Measurements from ENCODE around the gene PRSS23.
"Not testable (repeated sequence)": the region's sequence is repeated elsewhere in the genome, so short reads cannot be mapped to it uniquely, and the experiment has no call there.

PRSS23 gene

GRCh38 chr11:86800076-86800959 lies at the start of gene PRSS23:
Gene PRSS23 (plus strand): TSS chr11:86800542. CDS start chr11:86807644, 7,102 bp downstream.
- no peak for DNase-seq (ENCODE audit: low read depth in 1 of 2, low spot score in 1 of 2)

- DNase-seq (ENCODE audit: low read depth in 1 of 2, low spot score in 1 of 2): no peak
Observed at GRCh38 chr11:86753459-86753858, 46.9 kb upstream of the PRSS23 start.

GRCh38 chr11:86755146-86755545 lies 45.2 kb upstream of the PRSS23 start:
- DNase-seq (ENCODE audit: low read depth in 1 of 2, low spot score in 1 of 2): no peak

GRCh38 chr11:86758171-86758570 lies 42.2 kb upstream of the PRSS23 start:
- DNase-seq (ENCODE audit: low read depth in 1 of 2, low spot score in 1 of 2): no peak

GRCh38 chr11:86760577-86760976 lies 39.8 kb upstream of the PRSS23 start:
- no peak for DNase-seq (ENCODE audit: low read depth in 1 of 2, low spot score in 1 of 2)

- DNase-seq (ENCODE audit: low read depth in 1 of 2, low spot score in 1 of 2): no peak
Observed at GRCh38 chr11:86761978-86762377, 38.4 kb upstream of the PRSS23 start.

- DNase-seq (ENCODE audit: low read depth in 1 of 2, low spot score in 1 of 2): no peak
Observed at GRCh38 chr11:86765203-86765602, 35.1 kb upstream of the PRSS23 start.

GRCh38 chr11:86765878-86766277 lies 34.5 kb upstream of the PRSS23 start:
- DNase-seq (ENCODE audit: low read depth in 1 of 2, low spot score in 1 of 2): no peak

GRCh38 chr11:86769219-86769618 lies 31.1 kb upstream of the PRSS23 start:
- DNase-seq (ENCODE audit: low read depth in 1 of 2, low spot score in 1 of 2): no peak

- not testable (repeated sequence) for DNase-seq (ENCODE audit: low read depth in 1 of 2, low spot score in 1 of 2)
Observed at GRCh38 chr11:86770473-86771027, 29.8 kb upstream of the PRSS23 start.

GRCh38 chr11:86772999-86773398 lies 27.3 kb upstream of the PRSS23 start:
- DNase-seq (ENCODE audit: low read depth in 1 of 2, low spot score in 1 of 2): no peak

- no peak for DNase-seq (ENCODE audit: low read depth in 1 of 2, low spot score in 1 of 2)
Observed at GRCh38 chr11:86773513-86774252, 26.7 kb upstream of the PRSS23 start.

GRCh38 chr11:86774417-86774816 lies 25.9 kb upstream of the PRSS23 start:
- DNase-seq (ENCODE audit: low read depth in 1 of 2, low spot score in 1 of 2): no peak

- DNase-seq (ENCODE audit: low read depth in 1 of 2, low spot score in 1 of 2): no peak
Observed at GRCh38 chr11:86775361-86775760, 25.0 kb upstream of the PRSS23 start.

- no peak for DNase-seq (ENCODE audit: low read depth in 1 of 2, low spot score in 1 of 2)
Observed at GRCh38 chr11:86781546-86781945, 18.8 kb upstream of the PRSS23 start.

GRCh38 chr11:86782742-86783141 lies 17.6 kb upstream of the PRSS23 start:
- DNase-seq (ENCODE audit: low read depth in 1 of 2, low spot score in 1 of 2): no peak

- DNase-seq (ENCODE audit: low read depth in 1 of 2, low spot score in 1 of 2): no peak
Observed at GRCh38 chr11:86783661-86784060, 16.7 kb upstream of the PRSS23 start.

- no peak for DNase-seq (ENCODE audit: low read depth in 1 of 2, low spot score in 1 of 2)
Observed at GRCh38 chr11:86784241-86784681, 16.1 kb upstream of the PRSS23 start.

- no peak for DNase-seq (ENCODE audit: low read depth in 1 of 2, low spot score in 1 of 2)
Observed at GRCh38 chr11:86785576-86785975, 14.8 kb upstream of the PRSS23 start.

GRCh38 chr11:86787018-86787536 lies 13.3 kb upstream of the PRSS23 start:
- no peak for DNase-seq (ENCODE audit: low read depth in 1 of 2, low spot score in 1 of 2)

- DNase-seq (ENCODE audit: low read depth in 1 of 2, low spot score in 1 of 2): no peak
Observed at GRCh38 chr11:86787656-86788055, 12.7 kb upstream of the PRSS23 start.
